Adrenal gland (tissue), 12 donors: ENCODE results near the gene PITPNM2. TPM values are rescaled to one million over a fixed set of nuclear protein-coding genes. Genes with fewer than 3 reads are reported as not detected.

Source experiments
- DNase-seq, 7 donors: peaks; one replicate each; pipeline ENCODE4 v3.0.0-alpha.2; 2019 to 2020
- H3K27ac ChIP-seq, 5 donors: fragments of 200-600 bp; sonication (generic) in 4 of 5; 1 replicate in 3 of 5; 2 replicates in 2 of 5; pipeline versions ENCODE4 v1.5.1 to v1.8.0; 2016 to 2020; ENCODE audit warnings: mild to moderate bottlenecking in 1 of 5
- H3K27me3 ChIP-seq: fragments of 200-600 bp; 2 replicates; pipeline ENCODE4 v1.8.0; 2021
- H3K36me3 ChIP-seq, 2 donors: fragments of 200-600 bp; replicated peaks in 1 of 2; 1 replicate in 1 of 2; 2 replicates in 1 of 2; pipeline versions ENCODE4 v1.5.1 to v1.8.0; 2018 to 2022
- H3K4me1 ChIP-seq, 2 donors: fragments of 200-600 bp; replicated peaks in 1 of 2; 1 replicate in 1 of 2; 2 replicates in 1 of 2; pipeline versions ENCODE4 v1.5.1 to v1.8.0; 2018 to 2021
- H3K4me3 ChIP-seq, 4 donors: fragments of 200-600 bp; sonication (generic) in 3 of 4; one replicate each; pipeline ENCODE4 v1.5.1; 2016 to 2018
- H3K9me3 ChIP-seq, 3 donors: fragments of 200-600 bp; sonication (generic) in 1 of 3; replicated peaks in 1 of 3; 1 replicate in 2 of 3; 2 replicates in 1 of 3; pipeline versions ENCODE4 v1.5.1 to v1.8.0; 2016 to 2021
- POLR2A ChIP-seq, 2 donors: fragments of 450-650 bp; IDR thresholded peaks; one replicate each; pipeline ENCODE4 v1.6.1; 2017; ENCODE audit warnings: antibody characterized with exemption in 2 of 2, mild to moderate bottlenecking in 2 of 2, moderate library complexity in 1 of 2
- WGBS, 4 donors: extraction: QIAGEN DNeasy Blood & Tissue Kit in 2 of 4; methylation state at CpG; one replicate each; pipeline versions ENCODE4 v1.1.5 to v1.1.7; 2013 to 2017; 5-methylcytosine and 5-hydroxymethylcytosine counted together
- intact Hi-C, 2 donors: fragments of 100-400 bp; cut with DNase I; formaldehyde crosslinking; loops; one replicate each; pipeline versions ENCODE4 v1.14.1 to v1.15.0; 2022 to 2023
- polyA plus RNA-seq, 3 donors: library from polyadenylated mRNA; stranded (reverse); fragments of 200-250 nt in 2 of 3; fragments of 350-450 nt in 1 of 3; fragmentation: Illumina TruSeq in 1 of 3; extraction: RNeasy Lipid Tissue Mini Kit (QIAGEN cat#74804) in 1 of 3; gene quantifications; one replicate each; pipeline ENCODE4 v1.2.3, GENCODE V29; 2013 to 2014
- total RNA-seq, 9 donors: library from RNA; depleted of rRNA in 4 of 9; stranded (reverse); fragments of >200 nt in 4 of 9; fragments of 120-200 nt in 1 of 9; fragmentation: NEBNext Ultra II Directional in 1 of 9; extraction: Animal tissue kit (Norgen Biotek cat#: 25700) in 1 of 9; gene quantifications; one replicate each; pipeline versions ENCODE4 v1.1.0 to v1.2.4, GENCODE V29; 2013 to 2023
- TF ChIP-seq, protein P1 (sequence below), 6 experiments: fragments of 450-650 bp in 4 of 6; fragments of 200-600 bp in 2 of 6; sonication (generic) in 1 of 6; IDR thresholded peaks; 1 replicate in 5 of 6; 2 replicates in 1 of 6; pipeline versions ENCODE4 v1.5.1 to v1.8.0; 2016 to 2021; ENCODE audit warnings: antibody characterized with exemption in 6 of 6, mild to moderate bottlenecking in 2 of 6, moderate library complexity in 1 of 6
- donor health status: healthy with polysubstance abuse.
- donor health status: Bipolar disorder and iron deficiency.
- donor health status: DM: yes; HTN: yes; CAD: no.
- donor health status: DM: no; HTN: no; CAD: no.
- donor health status: DM: no; HTN: no; CAD: no.
- donor health status: DM: yes; HTN: yes; CAD: no.

PITPNM2 gene
- total and polyA plus RNA-seq, 12 donors, result 3.7 to 57.4 (median 24.1) TPM

DNA sequence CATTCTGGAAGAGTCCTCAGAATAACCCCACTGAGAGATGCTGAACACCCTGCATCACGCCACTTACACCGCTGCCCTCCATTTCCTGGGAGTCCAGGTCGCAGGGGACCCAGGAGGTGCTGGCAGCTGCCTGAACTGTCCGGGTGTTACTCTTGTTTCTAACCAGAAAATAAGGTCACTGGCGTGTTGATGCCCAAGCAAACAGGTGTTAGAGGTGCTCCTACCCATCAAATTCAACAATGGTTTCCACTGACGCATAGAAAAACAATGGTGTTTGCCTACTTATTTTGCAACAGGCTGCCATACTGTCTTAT lies 23.8 kb downstream of the PITPNM2 start:
- Histone ChIP-seq H3K4me1 (peaks cover 15 to 34% of the 10 kb centered on the region in 2 donors), H3K9me3 (no peaks in the 10 kb centered on the region), H3K36me3 (no peaks in the 10 kb centered on the region), H3K27ac (peak overlapping the region in 4 of 5 donors; percentile 59 to 92 (median 76)), H3K27me3 (no peaks in the 10 kb centered on the region), H3K4me3 (no peak overlapping the region)
- intact Hi-C loops, result no loop called here
- WGBS, 4 donors, result 88 to 96% (median 94%) methylated on average over 6 of the region's 6 CpGs
- no peak for TF ChIP-seq POLR2A (IDR thresholded peaks at IDR 0.05)
- TF ChIP-seq, protein P1, sequence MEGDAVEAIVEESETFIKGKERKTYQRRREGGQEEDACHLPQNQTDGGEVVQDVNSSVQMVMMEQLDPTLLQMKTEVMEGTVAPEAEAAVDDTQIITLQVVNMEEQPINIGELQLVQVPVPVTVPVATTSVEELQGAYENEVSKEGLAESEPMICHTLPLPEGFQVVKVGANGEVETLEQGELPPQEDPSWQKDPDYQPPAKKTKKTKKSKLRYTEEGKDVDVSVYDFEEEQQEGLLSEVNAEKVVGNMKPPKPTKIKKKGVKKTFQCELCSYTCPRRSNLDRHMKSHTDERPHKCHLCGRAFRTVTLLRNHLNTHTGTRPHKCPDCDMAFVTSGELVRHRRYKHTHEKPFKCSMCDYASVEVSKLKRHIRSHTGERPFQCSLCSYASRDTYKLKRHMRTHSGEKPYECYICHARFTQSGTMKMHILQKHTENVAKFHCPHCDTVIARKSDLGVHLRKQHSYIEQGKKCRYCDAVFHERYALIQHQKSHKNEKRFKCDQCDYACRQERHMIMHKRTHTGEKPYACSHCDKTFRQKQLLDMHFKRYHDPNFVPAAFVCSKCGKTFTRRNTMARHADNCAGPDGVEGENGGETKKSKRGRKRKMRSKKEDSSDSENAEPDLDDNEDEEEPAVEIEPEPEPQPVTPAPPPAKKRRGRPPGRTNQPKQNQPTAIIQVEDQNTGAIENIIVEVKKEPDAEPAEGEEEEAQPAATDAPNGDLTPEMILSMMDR (IDR thresholded peaks at IDR 0.05), result no peak
- DNase-seq, result no peak

DNA sequence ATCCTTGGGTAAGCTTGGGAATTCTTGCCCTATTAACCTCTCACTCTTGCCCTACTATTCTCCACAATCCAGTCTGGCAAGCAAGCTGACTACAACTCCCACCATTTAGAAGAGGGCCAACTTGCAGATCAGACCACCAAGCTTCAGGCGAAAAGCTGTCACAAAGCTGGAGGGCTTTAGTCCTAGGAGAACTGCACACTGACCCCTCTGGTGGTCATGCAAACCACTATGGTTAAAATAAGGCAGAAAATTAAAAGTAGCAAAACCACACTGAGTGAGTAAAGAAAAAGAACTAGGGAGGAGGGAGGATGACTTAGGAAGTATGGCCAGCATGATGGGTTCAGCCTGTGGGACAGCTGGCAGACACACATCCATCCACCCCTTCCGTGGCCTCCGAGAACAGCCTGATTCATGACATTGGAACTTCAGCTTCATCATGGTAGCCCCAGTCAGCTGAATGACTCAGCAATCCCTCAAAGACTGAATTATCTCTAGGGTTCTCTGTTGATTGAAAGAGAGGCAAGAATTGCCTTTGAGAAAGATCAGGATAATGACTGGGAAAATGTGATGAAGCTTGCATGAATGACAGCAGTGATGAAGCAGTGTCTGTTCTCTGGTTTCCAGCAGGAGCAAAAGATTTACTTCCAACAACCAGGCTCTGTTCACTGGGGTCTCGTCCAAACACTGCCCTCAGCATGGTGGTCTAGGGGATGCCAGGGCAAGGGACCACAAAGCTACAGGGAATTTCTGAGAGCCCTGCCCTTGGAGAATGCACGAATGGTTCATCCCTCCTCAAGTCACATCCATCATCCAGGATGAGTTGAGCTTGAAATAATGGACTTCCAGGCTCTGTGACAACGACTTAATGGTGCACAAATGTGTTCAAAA lies 24.4 kb downstream of the PITPNM2 start:
- peak overlapping the region in 4 of 5 donors; percentile 59 to 92 (median 76) for H3K27ac ChIP-seq
- H3K4me3 ChIP-seq, result no peak overlapping the region
- intact Hi-C loops, result no loop called here
- H3K36me3 ChIP-seq, result no peaks in the 10 kb centered on the region
- WGBS, 4 donors, result 47 to 58% (median 50%) methylated on average over 6 of the region's 6 CpGs
- no peaks in the 10 kb centered on the region for H3K27me3 ChIP-seq
- TF ChIP-seq, protein P1 (IDR thresholded peaks at IDR 0.05), result peak in 1 of 6 experiments; percentile 12
- no peak for TF ChIP-seq POLR2A (IDR thresholded peaks at IDR 0.05)
- peak; percentile 66 to 93 (median 88) for DNase-seq
- H3K4me1 ChIP-seq, result peaks cover 13 to 29% of the 10 kb centered on the region in 2 donors
- H3K9me3 ChIP-seq, result no peaks in the 10 kb centered on the region

GRCh38 chr12:123122626-123123025 lies 28.3 kb downstream of the PITPNM2 start:
- no peaks in the 10 kb centered on the region for H3K36me3 ChIP-seq
- H3K27me3 ChIP-seq, result no peaks in the 10 kb centered on the region
- H3K27ac ChIP-seq, result no peak overlapping the region
- DNase-seq, result no peak
- H3K9me3 ChIP-seq, result no peaks in the 10 kb centered on the region
- TF ChIP-seq, protein P1 (IDR thresholded peaks at IDR 0.05), result no peak
- no peak for TF ChIP-seq POLR2A (IDR thresholded peaks at IDR 0.05)
- intact Hi-C loops, result no loop called here
- no peak overlapping the region for H3K4me3 ChIP-seq
- 90 to 98% (median 92%) methylated on average over 3 of the region's 3 CpGs for WGBS, 4 donors
- H3K4me1 ChIP-seq, result peaks cover 20 to 31% of the 10 kb centered on the region in 2 donors

DNA sequence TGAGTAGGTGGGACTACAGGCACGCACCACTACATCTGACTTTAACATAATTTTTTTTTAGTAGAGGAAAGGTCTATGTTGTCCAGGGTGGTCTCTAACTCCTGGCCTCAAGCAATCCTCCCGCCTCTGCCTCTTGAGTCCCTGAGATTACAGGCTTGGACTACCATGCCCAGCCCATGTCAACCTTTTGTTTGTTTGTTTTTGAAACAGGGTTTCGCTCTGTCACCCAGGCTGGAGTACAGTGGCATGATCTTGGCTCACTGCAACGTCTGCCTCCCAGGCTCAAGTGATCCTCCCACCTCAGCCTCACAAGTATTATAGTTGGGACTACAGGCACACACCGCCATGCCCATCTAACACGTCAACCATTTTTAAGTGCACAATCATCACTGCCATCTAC lies 29.2 kb downstream of the PITPNM2 start:
- Histone ChIP-seq H3K27me3 (no peaks in the 10 kb centered on the region), H3K4me3 (no peak overlapping the region), H3K27ac (peak overlapping the region in 1 of 5 donors; percentile 10), H3K36me3 (no peaks in the 10 kb centered on the region), H3K9me3 (no peaks in the 10 kb centered on the region), H3K4me1 (peaks cover 14 to 27% of the 10 kb centered on the region in 2 donors)
- intact Hi-C loops, result no loop called here
- DNase-seq, result no peak
- WGBS, 4 donors, result 89 to 92% (median 91%) methylated on average over 6 of the region's 6 CpGs
- TF ChIP-seq POLR2A (IDR thresholded peaks at IDR 0.05), result no peak
- TF ChIP-seq, protein P1 (IDR thresholded peaks at IDR 0.05), result no peak
